HFFc6 (cell line): ENCODE results near the gene KDM4C. TPM values are rescaled to one million over a fixed set of nuclear protein-coding genes. Genes with fewer than 3 reads are reported as not detected.
A peak's percentile ranks its signal among the peaks of the same experiment; 100 is the strongest.

Experiments
- DNase-seq: peaks from one replicate; pipeline ENCODE4 v3.0.0-alpha.2; 2018
- H3K27ac Mint-ChIP-seq: 2 replicates; pipeline ENCODE4 v1.8.0; 2020; ENCODE audit warnings: mild to moderate bottlenecking, mixed read lengths
- H3K27me3 Mint-ChIP-seq: 2 replicates; pipeline ENCODE4 v1.8.0; 2021; ENCODE audit warnings: mild to moderate bottlenecking, moderate library complexity, mixed read lengths; ENCODE audit not compliant: insufficient read depth
- H3K36me3 Mint-ChIP-seq: 2 replicates; pipeline ENCODE4 v1.8.0; 2021; ENCODE audit warnings: low read depth, mixed read lengths
- H3K4me1 Mint-ChIP-seq: 2 replicates; pipeline ENCODE4 v1.8.0; 2020; ENCODE audit warnings: low read depth, mixed read lengths
- H3K4me3 Mint-ChIP-seq: 2 replicates; pipeline ENCODE4 v1.8.0; 2020; ENCODE audit warnings: mild to moderate bottlenecking, moderate library complexity, mixed read lengths
- H3K9me3 Mint-ChIP-seq: 2 replicates; pipeline ENCODE4 v1.8.0; 2020; ENCODE audit warnings: mild to moderate bottlenecking, mixed read lengths
- CTCF ChIP-seq: fragments of 200-600 bp; sonication (generic); IDR thresholded peaks from 2 replicates; pipeline ENCODE4 v1.5.0; 2021; ENCODE audit warnings: antibody characterized with exemption, mild to moderate bottlenecking
- total RNA-seq, 6 experiments: library from RNA; stranded (reverse); fragmentation: NEBNext Ultra II Directional; extraction: Animal tissue kit (Norgen Biotek cat#: 25700); gene quantifications; 2 replicates in 1 of 6; 3 replicates in 5 of 6; pipeline ENCODE4 v1.2.3, GENCODE V29; 2021

KDM4C gene
- total RNA-seq, 6 experiments from 2014 or later, result 9.1 to 12.0 (median 11.1) TPM

- Mint-ChIP-seq H3K27ac (no peak overlapping the region), H3K4me1 (peaks cover 9% of the 10 kb centered on the region), H3K9me3 (no peaks in the 10 kb centered on the region), H3K36me3 (peaks cover 6% of the 10 kb centered on the region; the same call in 1 of the 2 replicates), H3K4me3 (no peak overlapping the region), H3K27me3 (no peaks in the 10 kb centered on the region)
- DNase-seq, result no peak
- no peak for TF ChIP-seq CTCF
Observed at GRCh38 chr9:6822696-6823095, 64.9 kb downstream of the KDM4C start.

DNA sequence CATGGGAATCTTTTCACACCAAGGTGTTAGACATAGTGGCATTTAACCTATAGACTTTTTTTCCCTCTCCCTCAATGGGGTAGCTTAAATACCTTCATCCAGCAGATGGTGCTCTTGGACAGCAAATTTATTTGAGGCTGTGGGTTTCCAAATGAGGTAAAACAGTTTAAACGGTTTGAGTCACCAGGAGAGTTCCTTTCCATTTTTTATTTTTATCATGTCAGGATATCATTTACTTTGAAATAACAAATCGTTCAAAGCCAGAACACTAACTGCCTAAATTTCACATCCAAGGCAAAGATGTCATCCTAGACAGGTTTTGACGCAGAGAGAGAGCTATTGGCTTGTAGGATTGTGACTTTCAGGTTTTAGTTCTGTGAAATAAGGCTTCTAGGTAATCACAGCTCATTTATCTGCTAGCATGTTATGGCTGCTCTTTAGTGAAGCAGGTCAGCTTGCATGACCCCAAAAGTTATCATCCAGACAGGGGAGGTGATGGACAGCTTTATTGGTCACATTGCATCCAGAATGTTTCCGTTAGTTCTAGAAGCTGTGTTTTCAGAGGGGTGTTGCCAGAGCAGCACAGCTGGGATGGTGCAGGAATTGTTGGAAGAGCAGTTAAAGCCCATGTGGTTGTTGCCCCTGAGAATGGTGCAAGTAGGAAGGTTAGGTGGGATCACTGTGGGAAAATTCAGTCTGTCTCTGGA is 69.8 kb downstream of the KDM4C start:
- H3K27me3 Mint-ChIP-seq, result no peaks in the 10 kb centered on the region
- peaks cover 6% of the 10 kb centered on the region; the same call in 1 of the 2 replicates for H3K36me3 Mint-ChIP-seq
- H3K27ac Mint-ChIP-seq, result no peak overlapping the region
- peaks cover 11% of the 10 kb centered on the region for H3K4me1 Mint-ChIP-seq
- DNase-seq, result peak; percentile 36
- H3K9me3 Mint-ChIP-seq, result no peaks in the 10 kb centered on the region
- no peak overlapping the region for H3K4me3 Mint-ChIP-seq
- peak; percentile 80 for TF ChIP-seq CTCF

- H3K27me3 Mint-ChIP-seq, result no peaks in the 10 kb centered on the region
- peak; percentile 54 for TF ChIP-seq CTCF
- H3K36me3 Mint-ChIP-seq, result peaks cover 6% of the 10 kb centered on the region; the same call in 1 of the 2 replicates
- peak overlapping the region; percentile 1; the same call in 1 of the 2 replicates for H3K27ac Mint-ChIP-seq
- no peak overlapping the region for H3K4me3 Mint-ChIP-seq
- peak; percentile 31 for DNase-seq
- H3K9me3 Mint-ChIP-seq, result no peaks in the 10 kb centered on the region
- peaks cover 18% of the 10 kb centered on the region for H3K4me1 Mint-ChIP-seq
Observed at GRCh38 chr9:6829027-6829426, 71.3 kb downstream of the KDM4C start.

- no peak for DNase-seq
- peaks cover 18% of the 10 kb centered on the region for H3K4me1 Mint-ChIP-seq
- H3K27me3 Mint-ChIP-seq, result no peaks in the 10 kb centered on the region
- TF ChIP-seq CTCF, result no peak
- no peaks in the 10 kb centered on the region for H3K9me3 Mint-ChIP-seq
- H3K27ac Mint-ChIP-seq, result no peak overlapping the region
- peaks cover 9% of the 10 kb centered on the region; the same call in 1 of the 2 replicates for H3K36me3 Mint-ChIP-seq
- H3K4me3 Mint-ChIP-seq, result no peak overlapping the region
Observed at GRCh38 chr9:6829536-6829935, 71.8 kb downstream of the KDM4C start.

GRCh38 chr9:6833518-6834192 is 75.9 kb downstream of the KDM4C start:
- peaks cover 11% of the 10 kb centered on the region; the same call in 1 of the 2 replicates for H3K4me1 Mint-ChIP-seq
- TF ChIP-seq CTCF, result no peak
- no peak overlapping the region; the same call in 1 of the 2 replicates for H3K27ac Mint-ChIP-seq
- DNase-seq, result no peak
- no peaks in the 10 kb centered on the region for H3K9me3 Mint-ChIP-seq
- H3K36me3 Mint-ChIP-seq, result peaks cover 25% of the 10 kb centered on the region
- no peak overlapping the region for H3K4me3 Mint-ChIP-seq
- H3K27me3 Mint-ChIP-seq, result no peaks in the 10 kb centered on the region
